Measurements from ENCODE around the gene CNTN3.

GRCh38 chr3:74631351-74632140 is 17.1 kb upstream of the CNTN3 start:
- TF ChIP-seq, protein P1, sequence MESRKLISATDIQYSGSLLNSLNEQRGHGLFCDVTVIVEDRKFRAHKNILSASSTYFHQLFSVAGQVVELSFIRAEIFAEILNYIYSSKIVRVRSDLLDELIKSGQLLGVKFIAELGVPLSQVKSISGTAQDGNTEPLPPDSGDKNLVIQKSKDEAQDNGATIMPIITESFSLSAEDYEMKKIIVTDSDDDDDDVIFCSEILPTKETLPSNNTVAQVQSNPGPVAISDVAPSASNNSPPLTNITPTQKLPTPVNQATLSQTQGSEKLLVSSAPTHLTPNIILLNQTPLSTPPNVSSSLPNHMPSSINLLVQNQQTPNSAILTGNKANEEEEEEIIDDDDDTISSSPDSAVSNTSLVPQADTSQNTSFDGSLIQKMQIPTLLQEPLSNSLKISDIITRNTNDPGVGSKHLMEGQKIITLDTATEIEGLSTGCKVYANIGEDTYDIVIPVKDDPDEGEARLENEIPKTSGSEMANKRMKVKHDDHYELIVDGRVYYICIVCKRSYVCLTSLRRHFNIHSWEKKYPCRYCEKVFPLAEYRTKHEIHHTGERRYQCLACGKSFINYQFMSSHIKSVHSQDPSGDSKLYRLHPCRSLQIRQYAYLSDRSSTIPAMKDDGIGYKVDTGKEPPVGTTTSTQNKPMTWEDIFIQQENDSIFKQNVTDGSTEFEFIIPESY (CRISPR knock-in tag; IDR thresholded peaks at IDR 0.05) = no peak
- TF ChIP-seq ZNF530 (CRISPR knock-in tag; IDR thresholded peaks at IDR 0.05; ENCODE audit: low read depth) (no peak), ZBTB20 (CRISPR knock-in tag; IDR thresholded peaks at IDR 0.05; ENCODE audit: borderline replicate concordance, low read depth) (no peak), MATR3 (CRISPR knock-in tag; IDR thresholded peaks at IDR 0.05) (no peak), ZNF501 (CRISPR knock-in tag; IDR thresholded peaks at IDR 0.05) (no peak), NFYB (CRISPR knock-in tag; IDR thresholded peaks at IDR 0.05) (no peak)

Measured in HepG2 (cell line).